ENCODE results near the gene HSDL2.

HSDL2 gene

GRCh38 chr9:112501287-112501686 lies 121.4 kb downstream of the HSDL2 start:
- H3F3A ChIP-seq (ENCODE audit: low read depth) = no peaks in the 10 kb centered on the region
- H2AFZ ChIP-seq (ENCODE audit: low read length) = no peak overlapping the region
- H3K27me3 ChIP-seq (ENCODE audit: insufficient read depth, low read length, poor library complexity, severe bottlenecking) = no peaks in the 10 kb centered on the region
- H4K20me1 ChIP-seq (ENCODE audit: insufficient read depth, low read length, poor library complexity, severe bottlenecking) = peaks cover 44% of the 10 kb centered on the region
- H3K36me3 ChIP-seq (ENCODE audit: insufficient read depth, low read length) = no peaks in the 10 kb centered on the region
- H3K4me3 ChIP-seq (ENCODE audit: low read length, poor library complexity, severe bottlenecking) = no peak overlapping the region
- no peak for TF ChIP-seq CTCF (conservative IDR thresholded peaks at IDR 0.05; ENCODE audit: low read length)
- TF ChIP-seq EZH2phosphoT487 (IDR thresholded peaks at IDR 0.05; ENCODE audit: borderline replicate concordance) = no peak
- no peak overlapping the region for H3K9ac ChIP-seq (ENCODE audit: low read depth, low read length, poor library complexity, severe bottlenecking)
- peaks cover 23% of the 10 kb centered on the region for H3K4me1 ChIP-seq (ENCODE audit: insufficient read depth, low read length, poor library complexity, severe bottlenecking)
- no peak overlapping the region for H3K4me2 ChIP-seq (ENCODE audit: low read depth, low read length, poor library complexity, severe bottlenecking)
- peaks cover 90% of the 10 kb centered on the region for H3K79me2 ChIP-seq (ENCODE audit: insufficient read depth, low read length)
- no peaks in the 10 kb centered on the region for H3K9me3 ChIP-seq (ENCODE audit: insufficient read depth, low read depth, low read length)
- H3K9me2 ChIP-seq (replicated peaks; ENCODE audit: low read depth, low read length) = no peaks in the 10 kb centered on the region

- Histone ChIP-seq H3K9me3 (ENCODE audit: insufficient read depth, low read depth, low read length) (no peaks in the 10 kb centered on the region), H3K4me2 (ENCODE audit: low read depth, low read length, poor library complexity, severe bottlenecking) (no peak overlapping the region), H4K20me1 (ENCODE audit: insufficient read depth, low read length, poor library complexity, severe bottlenecking) (peaks cover 43% of the 10 kb centered on the region), H3K9me2 (replicated peaks; ENCODE audit: low read depth, low read length) (no peaks in the 10 kb centered on the region), H2AFZ (ENCODE audit: low read length) (no peak overlapping the region), H3F3A (ENCODE audit: low read depth) (no peaks in the 10 kb centered on the region), H3K9ac (ENCODE audit: low read depth, low read length, poor library complexity, severe bottlenecking) (no peak overlapping the region), H3K4me3 (ENCODE audit: low read length, poor library complexity, severe bottlenecking) (no peak overlapping the region), H3K4me1 (ENCODE audit: insufficient read depth, low read length, poor library complexity, severe bottlenecking) (peaks cover 12% of the 10 kb centered on the region), H3K27me3 (ENCODE audit: insufficient read depth, low read length, poor library complexity, severe bottlenecking) (no peaks in the 10 kb centered on the region), H3K36me3 (ENCODE audit: insufficient read depth, low read length) (no peaks in the 10 kb centered on the region), H3K79me2 (ENCODE audit: insufficient read depth, low read length) (peaks cover 90% of the 10 kb centered on the region)
- TF ChIP-seq EZH2phosphoT487 (IDR thresholded peaks at IDR 0.05; ENCODE audit: borderline replicate concordance) = no peak
- no peak for TF ChIP-seq CTCF (conservative IDR thresholded peaks at IDR 0.05; ENCODE audit: low read length)
These were observed 122.5 kb downstream of the HSDL2 start for GRCh38 chr9:112502175-112502946.

- peaks cover 6% of the 10 kb centered on the region for H3K4me1 ChIP-seq (ENCODE audit: insufficient read depth, low read length, poor library complexity, severe bottlenecking)
- no peak overlapping the region for H3K4me3 ChIP-seq (ENCODE audit: low read length, poor library complexity, severe bottlenecking)
- no peak overlapping the region for H3K9ac ChIP-seq (ENCODE audit: low read depth, low read length, poor library complexity, severe bottlenecking)
- H3K4me2 ChIP-seq (ENCODE audit: low read depth, low read length, poor library complexity, severe bottlenecking) = no peak overlapping the region
- no peaks in the 10 kb centered on the region for H3K27me3 ChIP-seq (ENCODE audit: insufficient read depth, low read length, poor library complexity, severe bottlenecking)
- H2AFZ ChIP-seq (ENCODE audit: low read length) = no peak overlapping the region
- H3K9me3 ChIP-seq (ENCODE audit: insufficient read depth, low read depth, low read length) = no peaks in the 10 kb centered on the region
- no peaks in the 10 kb centered on the region for H3K9me2 ChIP-seq (replicated peaks; ENCODE audit: low read depth, low read length)
- TF ChIP-seq CTCF (conservative IDR thresholded peaks at IDR 0.05; ENCODE audit: low read length) (no peak), EZH2phosphoT487 (IDR thresholded peaks at IDR 0.05; ENCODE audit: borderline replicate concordance) (no peak)
- H3K79me2 ChIP-seq (ENCODE audit: insufficient read depth, low read length) = peaks cover 90% of the 10 kb centered on the region
- H3F3A ChIP-seq (ENCODE audit: low read depth) = no peaks in the 10 kb centered on the region
- H4K20me1 ChIP-seq (ENCODE audit: insufficient read depth, low read length, poor library complexity, severe bottlenecking) = peaks cover 47% of the 10 kb centered on the region
- no peaks in the 10 kb centered on the region for H3K36me3 ChIP-seq (ENCODE audit: insufficient read depth, low read length)
These were observed 123.3 kb downstream of the HSDL2 start for GRCh38 chr9:112503170-112503569.

All from Loucy (cell line).